Right hindlimb (tissue), 1 donor: ENCODE data around the gene ADPRHL1.

Experiments used
- DNase-seq: peaks from one replicate; pipeline ENCODE4 v3.0.0-alpha.2; 2018

ADPRHL1 gene

DNA sequence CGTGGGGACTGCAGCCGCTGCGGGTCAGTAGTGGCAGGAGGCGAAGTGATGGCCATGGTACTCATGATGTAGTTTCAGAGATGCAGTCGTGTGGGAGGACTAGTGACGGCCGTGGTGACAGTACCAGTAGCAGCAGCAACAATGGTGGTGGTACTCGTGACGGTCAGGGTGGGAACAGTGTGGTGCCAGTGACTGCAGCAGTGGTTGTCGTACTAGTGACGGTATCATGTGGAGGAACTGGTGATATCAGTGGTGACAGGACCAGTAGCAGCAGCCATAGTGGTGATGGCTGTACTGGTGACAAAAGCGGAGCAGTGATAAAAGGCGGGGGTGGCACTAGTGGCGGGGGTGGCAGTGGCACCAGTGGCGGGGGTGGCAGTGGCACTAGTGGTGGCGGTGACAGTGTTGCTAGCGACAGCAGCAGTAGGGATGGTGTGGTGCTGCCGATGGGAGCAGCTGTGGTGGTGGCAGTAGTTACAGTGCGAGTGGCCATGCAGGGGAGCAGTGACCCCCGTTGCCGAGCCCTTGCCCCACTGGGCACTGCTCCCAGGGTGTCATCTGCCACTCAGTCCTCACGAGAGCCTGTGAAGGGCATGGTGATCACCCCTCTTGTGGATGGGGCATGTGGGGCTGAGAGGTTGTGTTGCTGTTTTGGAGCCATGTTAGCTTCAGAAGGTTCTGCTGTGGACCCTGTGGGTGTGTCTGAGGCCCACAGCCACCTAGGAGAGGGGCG is 22.7 kb downstream of the ADPRHL1 start:
- no peak for DNase-seq

DNA sequence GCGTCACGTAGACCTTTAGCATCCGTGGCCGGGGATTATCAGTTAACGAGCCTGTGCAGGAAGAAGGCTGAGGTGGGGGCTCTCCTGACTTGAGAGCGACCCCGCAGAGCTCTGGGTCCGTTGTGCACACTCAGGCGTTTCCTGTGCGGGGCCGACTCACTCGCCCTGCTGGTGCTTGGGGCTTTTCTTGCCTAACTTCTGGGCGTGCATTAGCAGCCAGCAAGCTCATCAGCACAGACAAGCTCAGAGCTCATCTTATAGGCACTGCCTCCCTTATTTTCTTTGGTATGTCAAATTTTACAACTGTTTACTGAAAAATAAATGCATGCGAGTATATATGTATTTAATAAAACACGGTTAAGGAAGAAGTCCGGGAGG is 23.7 kb downstream of the ADPRHL1 start:
- DNase-seq, result no peak

DNA sequence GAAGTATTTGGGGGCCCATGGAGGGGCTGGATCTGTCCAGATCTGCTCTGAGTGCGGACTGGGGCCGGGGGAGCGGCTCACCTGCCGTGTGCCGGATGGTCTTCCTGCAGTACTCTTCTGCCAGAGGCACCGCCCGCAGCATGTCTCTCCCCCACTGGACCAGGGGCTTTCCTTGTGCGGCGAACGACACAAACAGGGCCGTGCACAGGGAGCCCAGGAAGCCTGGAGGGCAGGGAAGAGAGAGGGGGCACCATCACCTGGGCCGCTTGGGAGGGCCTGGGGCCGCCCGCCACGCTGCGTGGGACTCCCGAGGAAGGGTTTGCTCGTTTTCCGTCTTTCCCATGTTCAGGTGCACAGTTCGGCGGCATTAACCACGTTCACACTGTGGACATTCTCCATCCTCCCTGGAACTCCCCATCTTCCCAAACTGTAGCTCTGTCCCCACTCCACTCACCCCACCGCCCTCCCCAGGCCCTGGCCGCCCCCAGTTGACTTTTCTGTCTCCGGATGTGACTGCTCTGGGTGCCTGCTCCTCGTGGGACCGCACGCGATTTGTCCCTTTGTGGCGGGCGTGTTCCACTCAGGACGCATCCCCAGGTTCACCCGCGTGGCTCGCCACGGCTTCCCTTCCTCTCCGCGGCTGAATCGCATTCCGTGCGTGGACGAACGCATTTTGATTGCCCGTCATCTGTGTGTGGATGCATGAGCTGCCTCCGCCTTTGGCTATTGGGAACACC is 24.2 kb downstream of the ADPRHL1 start:
- no peak for DNase-seq

DNA sequence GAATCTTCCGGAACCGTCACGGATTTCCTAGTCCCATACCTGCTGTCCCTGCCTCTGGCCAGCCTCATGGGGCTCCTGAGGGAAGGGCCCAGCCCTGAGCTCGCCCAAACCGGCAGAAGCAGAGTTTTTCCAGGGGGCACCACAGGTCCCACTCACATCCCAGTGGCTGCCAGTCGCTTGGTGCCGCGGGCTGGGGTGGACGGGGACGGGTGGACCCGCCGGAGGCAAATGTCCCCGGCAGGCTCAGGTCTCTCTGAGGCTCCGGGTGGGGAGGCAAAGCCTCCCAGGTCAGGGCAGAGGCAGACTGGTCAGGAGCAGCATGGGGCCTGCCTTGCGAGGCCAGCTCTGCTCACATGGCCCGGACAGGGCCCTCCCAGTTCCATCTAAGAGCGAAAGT is 24.8 kb downstream of the ADPRHL1 start:
- no peak for DNase-seq

DNA sequence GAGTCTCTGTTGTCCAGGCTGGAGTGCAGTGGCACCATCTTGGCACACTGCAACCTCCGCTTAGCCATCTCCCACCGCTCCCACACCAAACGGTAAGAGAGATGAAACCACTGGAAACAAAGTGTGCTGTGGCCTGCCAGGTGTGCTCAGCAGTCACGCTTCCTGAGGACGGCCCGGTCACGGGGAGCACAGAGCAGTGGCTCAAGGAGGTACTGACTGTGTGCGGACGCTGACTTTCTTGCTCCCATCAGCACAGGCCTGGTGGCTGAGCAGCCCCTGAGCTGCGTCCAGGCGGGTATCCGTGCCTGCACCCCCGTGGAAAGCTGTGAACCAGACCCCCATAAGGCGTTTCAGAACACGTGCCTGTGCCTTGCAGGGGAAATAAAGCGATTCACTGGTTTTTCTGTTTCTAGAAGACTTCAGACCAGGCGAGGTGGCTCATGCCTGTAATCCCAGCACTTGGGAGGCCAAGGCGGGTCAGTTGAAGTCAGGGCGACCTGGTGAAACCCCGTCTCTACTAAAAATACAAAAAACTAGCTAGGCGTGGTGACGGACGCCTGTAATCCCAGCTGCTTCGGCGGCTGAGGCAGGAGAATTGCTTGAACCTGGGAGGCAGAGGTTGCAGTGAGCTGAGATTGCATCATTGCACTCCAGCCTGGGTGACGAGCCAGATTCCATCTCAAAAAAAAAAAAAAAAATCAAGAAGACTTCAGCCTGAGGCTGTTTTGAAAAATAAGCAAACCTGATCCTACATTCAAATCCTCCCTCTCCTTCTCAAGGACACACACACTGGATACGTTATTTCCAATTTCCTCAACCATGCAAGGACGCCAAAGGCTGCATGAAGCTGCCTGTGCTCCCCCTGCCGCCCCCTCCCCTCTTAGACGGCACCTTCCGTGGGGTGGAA is 25.5 kb downstream of the ADPRHL1 start:
- no peak for DNase-seq

DNA sequence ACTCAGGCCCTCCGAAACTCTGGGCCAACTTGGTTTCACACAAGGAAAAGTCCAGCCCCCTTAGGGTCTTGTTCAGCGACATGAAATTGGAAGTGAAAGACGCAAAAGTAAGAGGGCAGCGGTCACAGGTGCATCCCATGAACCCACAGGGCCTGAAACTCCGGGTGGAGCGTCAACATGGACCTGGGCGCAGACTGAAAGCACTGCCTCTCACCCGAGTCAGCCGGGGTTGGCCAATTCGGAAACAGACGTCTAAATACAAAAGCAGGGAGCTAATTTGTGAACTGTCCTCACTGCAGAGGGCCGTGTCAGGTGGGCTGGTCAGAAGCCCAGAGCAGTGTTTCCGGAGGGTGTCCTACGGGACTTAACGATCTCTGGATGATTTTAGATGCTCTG is 26.7 kb downstream of the ADPRHL1 start:
- DNase-seq, result no peak

DNA sequence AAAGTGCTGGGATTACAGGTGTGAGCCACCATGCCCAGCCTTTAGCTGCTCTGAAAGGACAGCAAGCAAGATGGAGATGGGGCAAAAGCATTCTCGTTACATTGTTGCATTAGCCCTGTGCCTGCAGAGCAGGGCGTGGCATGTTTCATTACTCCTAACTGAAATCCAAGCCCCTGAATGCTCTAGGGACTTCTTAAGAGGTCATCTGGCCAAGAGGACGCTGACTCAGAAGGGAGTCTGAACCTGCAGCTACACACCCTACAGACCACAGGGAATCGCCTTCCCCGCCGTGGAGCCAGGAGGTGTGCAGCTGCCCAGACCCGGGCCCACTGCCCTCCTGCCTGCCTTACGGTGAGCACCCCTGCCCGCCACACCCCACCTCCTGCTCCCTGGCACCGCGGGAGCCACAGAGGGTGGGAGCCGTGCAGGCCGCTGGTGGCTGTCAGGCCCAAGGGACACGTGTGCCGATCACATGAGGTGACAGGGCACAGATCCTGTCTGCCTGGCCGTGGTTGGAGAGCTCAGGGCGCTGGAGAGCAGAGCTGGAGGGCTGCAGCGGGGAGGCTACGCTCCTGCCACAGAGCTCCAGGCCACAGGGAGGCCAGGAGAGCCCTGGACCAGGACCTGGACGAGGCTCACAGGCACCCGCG is 27.2 kb downstream of the ADPRHL1 start:
- DNase-seq, result no peak

DNA sequence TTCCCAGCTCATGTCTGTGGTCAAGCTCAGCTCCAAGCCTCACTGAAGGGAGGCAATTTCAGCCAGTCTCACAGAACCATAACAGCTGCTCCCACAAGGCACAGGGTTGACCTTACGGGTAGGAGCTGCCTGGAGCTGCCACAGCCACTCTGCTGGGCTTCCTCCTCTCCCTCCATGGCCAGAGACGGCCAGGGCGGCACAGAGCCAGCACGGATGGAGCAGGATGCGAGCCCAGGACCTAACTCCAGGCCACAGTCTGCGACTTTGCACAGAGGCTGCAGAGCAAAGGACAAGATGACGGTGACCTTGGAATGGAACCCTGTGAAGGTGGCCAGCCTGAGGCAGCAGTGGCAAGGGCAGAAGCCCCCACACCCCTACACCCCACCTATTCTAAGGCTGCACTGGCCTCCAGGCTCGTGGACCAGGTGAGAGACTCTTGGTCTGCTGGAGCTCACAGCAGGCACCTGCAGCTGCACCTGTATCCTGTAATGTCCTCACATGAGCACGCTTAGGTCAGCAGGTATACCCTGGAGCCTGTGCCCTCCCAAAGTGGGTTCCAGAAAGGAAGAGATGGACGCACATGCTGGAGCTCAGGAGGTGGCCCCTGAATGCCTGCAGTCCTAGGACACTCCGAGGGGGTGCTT is 29.6 kb downstream of the ADPRHL1 start:
- no peak for DNase-seq

DNA sequence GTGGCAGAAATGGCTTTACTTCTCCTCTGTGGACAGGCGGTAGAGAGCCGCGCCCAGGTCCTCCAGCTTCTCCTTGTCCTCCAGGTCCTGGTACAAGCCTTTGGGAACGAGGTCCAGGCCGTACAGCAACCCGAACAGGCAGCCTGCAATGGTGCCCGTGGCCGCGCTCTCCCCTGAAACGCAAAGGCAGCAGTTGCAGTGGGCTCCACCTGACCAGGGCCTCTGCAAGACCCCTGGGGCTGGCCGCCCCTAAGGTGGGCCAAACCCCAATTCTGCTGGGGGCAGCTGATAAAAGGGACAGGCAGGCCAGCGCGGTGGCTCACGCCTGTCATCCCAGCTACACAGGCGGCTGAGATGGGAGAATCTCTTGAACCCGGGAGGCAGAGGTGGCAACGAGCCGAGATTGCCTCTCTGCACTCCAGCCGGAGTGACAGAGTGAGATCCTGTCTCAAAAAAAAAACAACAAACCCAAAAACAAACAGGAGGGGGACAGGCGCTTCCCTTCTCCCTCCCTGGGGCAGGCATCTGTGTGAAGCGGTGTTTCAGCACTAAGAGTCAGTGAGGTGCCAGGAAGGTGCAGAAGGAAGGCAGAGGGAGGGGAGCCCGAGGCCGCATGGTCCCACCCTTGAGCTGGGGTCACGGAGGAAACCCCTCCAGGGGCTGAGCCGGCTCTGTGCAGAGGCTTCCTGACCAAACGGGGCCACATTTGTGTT is 30.3 kb downstream of the ADPRHL1 start:
- no peak for DNase-seq

DNA sequence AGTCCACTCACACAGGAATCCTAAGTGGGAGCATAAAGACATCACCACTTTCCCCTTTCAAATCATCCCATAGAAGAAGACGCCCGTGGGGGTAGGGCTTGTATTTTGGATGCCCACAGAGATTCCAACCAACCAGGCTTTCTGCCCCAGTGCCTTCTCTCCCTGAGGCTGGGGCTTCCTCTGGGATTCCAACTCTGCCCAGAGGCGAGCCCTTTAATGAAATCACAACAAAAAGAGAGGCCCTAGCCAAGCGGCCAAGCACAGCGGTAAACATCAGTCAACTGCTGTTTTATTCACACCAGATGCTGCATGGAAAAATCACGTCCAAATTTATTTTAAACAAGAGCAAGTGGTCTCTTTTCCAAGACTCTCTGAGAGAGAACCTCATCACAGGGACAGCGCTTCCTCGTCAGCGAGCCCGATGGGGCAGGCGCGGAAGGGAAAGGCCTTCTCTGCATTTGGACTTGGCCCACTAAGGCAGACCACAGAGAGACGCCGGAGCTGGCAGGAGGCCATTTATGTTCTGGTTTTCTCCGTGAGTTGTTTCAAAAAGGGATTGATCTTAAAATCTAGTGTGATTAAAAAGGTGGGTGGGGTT is 31.5 kb downstream of the ADPRHL1 start:
- peak; percentile 85 for DNase-seq

DNA sequence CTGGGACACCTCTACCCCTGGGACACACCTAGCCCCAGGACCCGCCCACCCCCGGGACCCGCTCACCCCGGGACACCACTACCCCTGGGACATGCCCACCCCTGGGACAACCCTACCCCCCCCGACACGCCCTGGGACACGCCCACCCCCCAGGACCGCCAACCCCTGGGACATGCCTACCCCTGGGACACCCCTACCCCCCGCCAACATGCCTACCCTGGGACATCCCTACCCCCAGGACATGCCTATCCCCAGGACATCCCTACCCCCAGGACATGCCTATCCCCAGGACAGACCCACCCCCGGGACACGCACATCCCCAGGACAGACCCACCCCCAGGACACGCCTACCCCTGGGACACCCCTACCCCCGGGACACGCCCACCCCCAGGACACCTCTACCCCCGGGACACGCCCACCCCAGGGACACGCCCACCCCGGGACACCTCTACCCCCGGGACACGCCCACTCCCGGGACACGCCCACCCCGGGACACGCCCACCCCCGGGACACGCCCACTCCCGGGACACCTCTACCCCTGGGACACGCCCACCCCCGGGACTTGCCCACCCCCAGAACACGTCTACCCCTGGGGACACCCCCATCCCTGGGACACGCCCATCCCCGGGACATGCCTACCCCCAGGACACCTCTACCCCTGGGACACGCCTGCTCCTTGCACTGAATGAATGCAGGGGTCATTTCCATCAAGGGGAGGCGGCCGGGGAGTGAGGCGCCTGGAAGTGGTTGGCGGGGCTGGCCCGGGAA is 32.3 kb downstream of the ADPRHL1 start:
- DNase-seq, result peak; percentile 54

DNA sequence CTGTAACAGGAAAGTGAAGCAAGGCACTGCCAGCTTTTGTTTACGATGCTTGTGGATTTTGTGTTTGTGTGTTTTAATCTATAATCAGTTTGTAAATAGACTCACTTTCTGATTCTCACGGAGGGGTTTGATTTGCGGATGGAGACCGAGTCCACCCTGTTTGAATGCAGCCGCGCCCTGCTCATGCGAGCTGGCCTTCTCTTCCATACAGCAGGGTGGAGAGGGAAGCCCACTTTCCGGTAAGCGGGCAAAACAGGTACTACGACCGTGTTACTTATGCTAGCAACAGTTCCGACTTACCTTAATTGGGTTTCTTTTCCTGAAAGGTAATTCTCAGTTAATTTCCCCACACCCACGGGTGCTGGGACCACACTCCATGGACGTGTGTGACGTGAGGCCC is 33.1 kb downstream of the ADPRHL1 start:
- DNase-seq, result no peak

DNA sequence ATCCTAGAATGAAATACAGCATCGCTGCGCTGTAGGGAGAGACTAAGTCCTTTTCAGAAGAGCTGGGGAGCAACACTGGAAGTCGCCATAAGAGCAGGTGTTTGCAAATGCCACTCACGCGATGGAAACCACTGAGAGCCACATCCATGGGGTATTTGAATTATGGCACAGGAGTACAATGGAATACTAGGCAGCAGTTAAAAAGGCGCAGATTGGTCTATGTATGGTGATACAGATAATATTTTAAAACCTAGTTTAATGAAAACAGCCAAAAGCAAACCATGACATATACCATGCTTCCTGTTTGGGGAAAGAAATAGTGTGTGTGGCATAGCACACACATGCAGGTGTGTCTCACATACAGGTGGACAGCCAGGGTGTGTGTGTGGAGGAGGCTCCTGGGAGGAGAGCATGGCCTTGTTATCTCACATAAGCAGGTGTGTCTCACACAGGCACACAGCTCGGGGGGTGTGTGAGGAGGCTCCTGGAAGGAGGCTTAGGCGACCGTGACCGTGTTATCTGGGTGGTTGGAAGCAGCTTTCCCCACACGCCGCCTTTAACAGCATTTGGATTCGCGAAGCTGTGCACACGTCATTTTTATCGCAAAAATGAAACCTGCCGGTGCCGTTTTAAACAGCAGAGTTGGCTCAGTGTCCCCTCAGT is 33.6 kb downstream of the ADPRHL1 start:
- DNase-seq, result no peak

DNA sequence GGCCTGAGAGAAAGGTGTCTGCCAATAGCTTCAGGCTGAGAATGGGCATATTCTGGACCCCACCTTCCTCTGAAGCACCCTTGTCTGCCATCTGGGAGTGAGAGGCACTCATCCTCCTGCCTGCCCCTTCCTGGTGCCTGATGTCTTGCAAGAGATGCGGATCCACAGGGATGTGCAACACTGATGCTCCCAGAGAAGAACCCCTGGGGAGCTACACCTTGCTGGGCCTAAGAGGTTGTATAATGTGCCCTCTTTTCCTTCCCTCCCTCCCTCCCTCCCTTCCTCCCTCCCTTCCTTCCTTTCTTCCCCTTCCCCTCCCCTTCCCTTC is 34.6 kb downstream of the ADPRHL1 start:
- no peak for DNase-seq

DNA sequence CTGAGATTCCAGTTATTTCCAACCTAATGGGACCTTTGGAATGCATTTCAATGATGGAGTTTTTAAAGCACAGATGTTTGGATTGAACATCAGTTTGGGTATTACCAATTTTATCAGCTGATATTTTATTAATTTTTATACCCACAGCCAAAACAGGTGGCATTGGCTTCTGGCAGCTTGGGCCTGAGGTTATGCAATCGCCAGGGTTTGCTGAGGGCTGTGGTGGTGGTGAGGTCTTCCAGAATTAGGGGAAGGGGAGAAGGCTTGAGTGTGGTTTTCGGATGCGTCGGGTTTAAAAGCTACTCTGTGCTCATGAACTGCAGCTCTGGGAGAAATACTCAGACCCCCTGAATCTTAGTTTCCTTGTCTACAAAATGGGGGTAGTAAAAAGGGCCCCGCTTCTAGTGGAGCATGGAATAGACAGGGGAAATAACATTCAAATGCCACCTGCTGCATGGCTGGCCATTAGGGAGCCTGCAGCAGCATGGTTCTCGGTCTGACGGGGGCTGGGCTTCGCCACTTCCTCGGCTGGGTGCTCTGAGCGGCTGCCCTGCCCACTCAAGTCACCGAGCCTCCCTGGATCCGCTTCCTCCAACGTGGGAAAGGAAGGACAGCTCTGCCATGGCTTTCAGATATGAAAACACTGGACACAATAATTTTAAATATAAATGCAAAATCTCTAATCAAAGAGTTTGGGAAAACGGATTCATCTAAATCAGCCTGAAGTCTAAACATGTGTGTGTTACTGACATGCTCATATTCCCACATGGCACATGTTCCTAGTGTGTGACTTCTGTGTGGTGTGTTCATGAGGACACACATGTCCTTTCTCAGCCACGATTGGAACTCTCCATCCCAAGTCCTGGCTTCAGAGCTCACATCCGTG is 35.2 kb downstream of the ADPRHL1 start:
- DNase-seq, result no peak

DNA sequence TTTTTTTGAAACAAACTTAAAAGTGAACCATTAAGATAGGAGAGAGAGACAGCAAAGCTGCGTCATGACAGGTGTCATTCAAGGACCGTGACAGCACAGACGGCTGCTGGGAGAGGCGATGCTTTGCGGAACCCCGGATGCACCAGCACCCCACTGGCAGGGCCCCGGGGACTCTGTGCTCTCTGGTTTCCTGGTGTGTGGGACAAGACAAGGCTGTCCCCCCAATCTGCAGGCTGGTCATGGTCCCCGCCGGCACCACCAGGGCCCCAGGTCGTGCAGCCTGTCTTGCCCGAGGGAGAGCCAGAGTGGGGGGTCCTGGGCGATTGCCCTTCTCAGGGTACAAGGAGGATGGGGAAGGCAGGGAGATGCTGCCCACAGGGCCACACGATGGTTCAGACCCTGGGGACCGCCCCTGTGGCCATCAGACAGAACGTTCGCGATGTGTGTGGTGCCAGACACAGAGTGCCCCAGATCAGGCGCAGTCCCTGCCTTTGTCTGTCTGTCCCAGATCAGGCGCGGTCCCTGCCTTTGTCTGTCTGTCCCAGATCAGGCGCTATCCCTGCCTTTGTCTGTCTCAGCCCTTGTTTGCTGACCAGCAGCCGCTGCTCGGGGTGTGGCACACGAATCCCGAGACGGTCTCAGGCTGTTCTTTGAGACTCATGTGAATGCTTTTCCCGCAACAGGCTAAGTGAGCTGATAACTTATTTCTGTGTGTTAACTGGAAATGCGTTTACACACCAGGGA is 36.1 kb downstream of the ADPRHL1 start:
- DNase-seq, result no peak

DNA sequence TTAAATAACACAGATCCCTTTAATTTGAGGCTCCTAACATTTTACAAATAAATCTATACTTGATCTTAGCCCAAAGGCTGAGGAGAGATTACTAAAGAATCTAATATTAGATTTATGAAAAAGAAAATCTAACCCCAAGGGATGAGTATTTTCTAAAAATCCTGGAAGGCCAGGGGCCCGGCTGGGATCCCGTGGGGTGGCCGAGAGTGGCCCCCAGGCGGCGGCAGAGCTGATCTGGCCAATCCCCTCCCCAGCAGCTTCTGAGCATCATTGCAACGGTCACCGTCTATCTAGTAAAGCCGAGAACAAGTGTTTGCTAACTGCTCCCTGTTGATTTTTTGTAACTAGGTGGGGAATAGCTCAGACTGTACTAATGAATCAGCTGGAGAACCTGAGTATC is 37.5 kb downstream of the ADPRHL1 start:
- no peak for DNase-seq

DNA sequence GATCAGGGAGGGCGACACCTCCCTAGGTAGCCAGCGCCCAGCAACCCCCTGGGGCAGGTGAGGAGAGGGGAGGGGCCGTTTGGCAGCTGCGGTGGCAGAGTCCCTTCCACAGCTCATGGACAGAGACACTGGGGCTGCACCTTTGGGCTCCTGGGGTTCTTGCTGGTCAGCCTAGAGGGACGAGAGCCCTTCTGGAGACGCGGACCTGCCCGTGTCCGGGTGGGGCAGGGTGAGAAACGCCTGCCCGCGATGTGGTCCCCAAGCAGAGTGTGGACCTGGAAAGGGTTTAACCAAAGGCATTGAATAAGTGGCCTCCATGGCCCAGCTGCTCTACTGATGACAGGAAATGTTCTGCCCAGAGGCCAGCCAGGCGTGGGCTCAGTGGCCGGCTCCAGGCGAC is 38.3 kb downstream of the ADPRHL1 start:
- DNase-seq, result no peak
